ENCODE data around the gene CST3.

The CST3 gene

GRCh38 chr20:23595941-23596340, 41.8 kb downstream of the CST3 start:
- no peak for DNase-seq

DNA sequence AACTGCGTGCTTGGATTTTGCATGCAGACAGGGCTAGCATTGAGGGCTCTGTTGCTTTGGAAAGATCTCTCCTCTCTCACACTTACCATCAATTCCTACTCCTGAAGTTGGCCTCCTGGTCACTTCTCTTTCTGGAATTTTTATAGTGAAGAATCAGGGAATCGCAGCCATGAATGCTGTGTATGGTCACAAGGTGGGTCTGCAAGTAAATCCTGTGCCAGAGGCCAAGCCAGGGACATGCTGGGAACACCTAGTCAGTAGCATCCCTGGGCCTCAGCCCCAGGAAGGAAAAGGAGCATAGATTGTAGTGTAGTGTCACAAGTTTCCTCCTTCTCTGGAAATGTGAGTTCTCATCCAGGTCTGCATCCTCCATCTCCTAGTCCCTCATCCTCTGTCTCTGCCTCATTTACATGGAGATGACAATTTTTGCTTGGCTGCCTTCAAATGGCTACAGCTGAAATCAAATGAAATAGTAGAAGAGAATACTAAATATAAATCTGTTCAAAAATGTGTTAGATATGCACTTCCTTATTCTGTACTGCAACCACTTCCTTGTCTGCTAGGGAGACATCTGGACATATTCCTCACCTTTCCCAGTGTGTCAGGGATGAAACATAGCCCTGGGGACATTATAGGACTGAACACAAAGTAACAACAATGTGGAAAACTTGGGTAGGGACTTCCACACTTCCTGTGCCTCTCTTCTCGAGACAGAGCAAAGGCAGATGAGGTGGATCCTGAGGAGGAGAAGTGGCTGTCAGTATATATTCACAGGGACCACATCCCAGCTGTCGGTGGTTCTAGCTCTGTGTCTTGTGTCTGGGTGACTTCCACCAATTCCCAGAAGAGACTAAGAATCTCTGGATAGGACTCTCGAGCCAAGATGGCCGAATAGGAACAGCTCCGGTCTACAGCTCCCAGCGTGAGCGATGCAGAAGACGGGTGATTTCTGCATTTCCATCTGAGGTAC, 49.0 kb downstream of the CST3 start:
- DNase-seq = no peak

- DNase-seq = no peak
Observed at GRCh38 chr20:23587631-23588030, 50.1 kb downstream of the CST3 start.

DNA sequence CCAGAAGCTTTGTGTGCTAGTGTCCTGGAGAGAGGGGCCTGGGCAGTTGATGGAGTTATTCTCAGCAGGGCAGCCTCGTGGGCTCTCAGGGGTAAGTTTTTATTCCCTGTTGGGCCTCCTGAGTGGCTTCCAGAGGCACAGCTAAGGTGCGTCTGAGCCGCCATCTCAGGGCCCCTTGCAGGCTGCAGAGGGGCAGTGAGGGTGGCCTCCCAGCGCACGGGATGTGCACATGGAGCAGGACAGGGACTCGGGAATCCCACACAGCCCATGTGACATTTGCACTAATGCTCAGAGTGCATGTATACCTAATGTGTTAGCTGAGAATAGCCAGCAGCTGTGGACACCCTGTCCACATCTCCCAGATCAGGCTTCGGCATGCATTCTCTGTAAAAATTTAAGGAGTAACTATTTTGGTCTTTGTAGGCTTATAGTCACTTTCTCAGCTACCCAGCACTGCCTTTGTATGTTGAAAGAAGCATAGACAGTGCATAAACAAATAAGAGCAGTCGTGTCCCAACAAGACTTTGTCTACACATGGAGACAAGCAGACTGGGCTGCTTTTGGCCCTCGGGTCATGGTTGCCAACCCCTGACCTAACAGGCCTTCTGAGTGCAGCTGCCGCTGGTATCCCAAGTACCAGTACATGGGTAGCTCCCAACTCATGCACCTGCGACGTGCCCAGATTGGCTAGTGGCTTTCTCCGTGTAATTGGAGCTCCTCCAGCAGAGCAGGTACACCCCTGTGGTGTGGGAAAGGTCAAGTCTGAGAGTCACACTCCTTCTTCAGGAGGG, 50.8 kb downstream of the CST3 start:
- no peak for DNase-seq

GRCh38 chr20:23585808-23586734, 51.7 kb downstream of the CST3 start:
- no peak for DNase-seq

GRCh38 chr20:23585449-23585807, 52.3 kb downstream of the CST3 start:
- DNase-seq = no peak

GRCh38 chr20:23584434-23585199, 53.1 kb downstream of the CST3 start:
- no peak for DNase-seq
